SU-DHL-6 (cell line): ENCODE results near the gene STARD10.

ENCODE experiments used
- CTCF ChIP-seq: fragments of 200-600 bp; sonication (generic); IDR thresholded peaks from one replicate; pipeline ENCODE4 v1.5.1; 2017; ENCODE audit warnings: antibody characterized with exemption, mild to moderate bottlenecking, low read length, moderate library complexity; ENCODE audit not compliant: insufficient read depth, poor library complexity, severe bottlenecking
- EZH2phosphoT487 ChIP-seq: fragments of 200-600 bp; sonication (generic), shearing (Covaris generic); conservative IDR thresholded peaks from 2 replicates; pipeline ENCODE4 v1.6.1; 2018; ENCODE audit warnings: mild to moderate bottlenecking, antibody characterized with exemption, low read length, moderate library complexity, mixed read lengths

- TF ChIP-seq CTCF (no peak), EZH2phosphoT487 (no peak)
These were observed 20.0 kb upstream of the STARD10 start for GRCh38 chr11:72813740-72814285.
